ENCODE data around the gene SAPCD2.
A peak's percentile ranks its signal among the peaks of the same experiment; 100 is the strongest.
"Not testable (repeated sequence)": the region's sequence is repeated elsewhere in the genome, so short reads cannot be mapped to it uniquely, and the experiment has no call there.

Gene SAPCD2

GRCh38 chr9:137062798-137063197 is 7.6 kb downstream of the SAPCD2 start:
- not testable (repeated sequence) for DNase-seq

GRCh38 chr9:137062384-137062783 is 8.0 kb downstream of the SAPCD2 start:
- no peak for DNase-seq

- DNase-seq: no peak
Observed at GRCh38 chr9:137058521-137059234, 11.7 kb downstream of the SAPCD2 start.

- DNase-seq: no peak
Observed at GRCh38 chr9:137057545-137057944, 12.8 kb downstream of the SAPCD2 start.

- DNase-seq: no peak
Observed at GRCh38 chr9:137056739-137057415, 13.5 kb downstream of the SAPCD2 start.

- no peak for DNase-seq
Observed at GRCh38 chr9:137055385-137056364, 14.7 kb downstream of the SAPCD2 start.

- DNase-seq: no peak
Observed at GRCh38 chr9:137054932-137055384, 15.4 kb downstream of the SAPCD2 start.

GRCh38 chr9:137053944-137054931 is 16.1 kb downstream of the SAPCD2 start, which contains the start of gene ENTPD2:
ENTPD2 (minus strand) TSS chr9:137054061; CDS start chr9:137053997, 64 bp downstream.
- DNase-seq: peak; percentile 36

GRCh38 chr9:137052998-137053943 is 17.1 kb downstream of the SAPCD2 start:
- DNase-seq: no peak

- DNase-seq: no peak
Observed at GRCh38 chr9:137052293-137052692, 18.1 kb downstream of the SAPCD2 start.

GRCh38 chr9:137051145-137051724 is 19.1 kb downstream of the SAPCD2 start:
- DNase-seq: no peak

- no peak for DNase-seq
Observed at GRCh38 chr9:137050570-137050969, 19.8 kb downstream of the SAPCD2 start.

- DNase-seq: peak; percentile 24
Observed at GRCh38 chr9:137049544-137050449, 20.6 kb downstream of the SAPCD2 start.

- no peak for DNase-seq
Observed at GRCh38 chr9:137048655-137049543, 21.5 kb downstream of the SAPCD2 start.

GRCh38 chr9:137046088-137046787 is 24.1 kb downstream of the SAPCD2 start, which contains the start of gene NPDC1:
NPDC1 (minus strand) TSS chr9:137046177; CDS start chr9:137045989, 188 bp downstream.
- DNase-seq: peak; percentile 73

- DNase-seq: no peak
Observed at GRCh38 chr9:137045294-137046087, 24.9 kb downstream of the SAPCD2 start.
